ENCODE measurements around the gene BCL11B.

DNA sequence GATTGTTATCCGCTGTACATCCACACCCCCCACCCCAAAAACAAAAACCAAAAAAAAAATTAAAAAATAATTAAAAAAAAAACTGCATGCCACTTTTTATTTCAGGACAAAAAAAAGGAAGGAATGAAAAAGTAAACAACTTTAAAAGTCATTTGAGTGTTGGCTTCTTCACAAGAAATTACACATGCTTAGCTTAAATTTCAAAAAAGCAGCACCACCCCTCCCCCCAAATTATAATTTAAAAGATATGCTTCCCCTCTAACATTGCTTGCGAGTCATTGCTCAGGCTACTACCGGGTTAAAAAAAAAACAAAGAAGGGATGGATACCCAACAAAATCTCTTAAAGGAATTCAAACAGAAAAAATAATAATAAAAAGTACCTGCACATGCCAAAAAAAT lies 98.5 kb downstream of the BCL11B start:
- TF ChIP-seq SP1 (IDR thresholded peaks at IDR 0.05), result no peak
- TF ChIP-seq FOXM1 (IDR thresholded peaks at IDR 0.05; ENCODE audit: borderline replicate concordance), result no peak
- TF ChIP-seq ZNF384 (IDR thresholded peaks at IDR 0.05), result no peak

Measured in HEK293T (cell line).